GM13977 (cell line): ENCODE data around the gene FGG.

Experiments used
- DNase-seq: peaks from one replicate; pipeline ENCODE4 v3.0.0; 2012; ENCODE audit warnings: low spot score
- CTCF ChIP-seq: IDR thresholded peaks from 2 replicates; pipeline ENCODE4 v1.5.1; 2012; ENCODE audit warnings: mild to moderate bottlenecking, control low read depth; ENCODE audit not compliant: insufficient read depth; ENCODE audit errors: extremely low read depth, missing control alignments
- in situ Hi-C: fragments of 300-500 bp; cut with MboI; formaldehyde crosslinking; loops from one replicate; pipeline ENCODE4 v1.12.0; 2022; ENCODE audit warnings: low sequenced_read_pairs, low pct_unique_long_range_greater_than_20kb, mixed read lengths, inconsistent platforms; ENCODE audit not compliant: unreplicated experiment

The FGG gene

GRCh38 chr4:154608361-154609252, 3.8 kb downstream of the FGG start:
- no peak for DNase-seq
- in situ Hi-C loops: no loop called here
- no peak for TF ChIP-seq CTCF

GRCh38 chr4:154606728-154607723, 5.4 kb downstream of the FGG start:
- DNase-seq: no peak
- TF ChIP-seq CTCF: no peak
- in situ Hi-C loops: no loop called here

- TF ChIP-seq CTCF: no peak
- no peak for DNase-seq
- in situ Hi-C loops: no loop called here
Measured at GRCh38 chr4:154604696-154605200, 7.7 kb downstream of the FGG start.

GRCh38 chr4:154603033-154603943, 9.2 kb downstream of the FGG start:
- TF ChIP-seq CTCF: no peak
- DNase-seq: no peak
- in situ Hi-C loops: no loop called here

- in situ Hi-C loops: no loop called here
- no peak for TF ChIP-seq CTCF
- DNase-seq: no peak
Measured at GRCh38 chr4:154602404-154603020, 9.9 kb downstream of the FGG start.
